HL-60 (cell line): ENCODE results near the gene ARMC2.

ENCODE experiments used
- CTCF ChIP-seq: IDR thresholded peaks from one replicate; pipeline ENCODE4 v1.5.1; 2011; ENCODE audit warnings: low read length, control low read depth, inconsistent platforms; ENCODE audit not compliant: insufficient read depth
- GABPA ChIP-seq: IDR thresholded peaks from 2 replicates; pipeline ENCODE4 v1.6.1; 2012; ENCODE audit warnings: low read depth
- REST ChIP-seq: IDR thresholded peaks from 2 replicates; pipeline ENCODE4 v1.6.1; 2012; ENCODE audit warnings: low read depth; ENCODE audit not compliant: insufficient replicate concordance

GRCh38 chr6:108953681-108954080 lies 105.5 kb downstream of the ARMC2 start:
- TF ChIP-seq REST (no peak), CTCF (no peak), GABPA (no peak)
